Aorta (tissue), 5 donors: Measurements from ENCODE around the gene ING5. TPM values are rescaled to one million over a fixed set of nuclear protein-coding genes. Genes with fewer than 3 reads are reported as not detected.
"Not testable (repeated sequence)": the region's sequence is repeated elsewhere in the genome, so short reads cannot be mapped to it uniquely, and the experiment has no call there.

Source experiments
- ATAC-seq: fragments of 200-7000 bp; cut with Tn5 transposase; one replicate; pipeline ENCODE4 v1.9.1; 2022; ENCODE audit warnings: moderate library complexity; ENCODE audit not compliant: low FRiP score
- DNase-seq, 2 donors: peaks; one replicate each; pipeline ENCODE4 v3.0.0-alpha.2; 2020
- H3K27ac ChIP-seq, 2 donors: one replicate each; pipeline ENCODE4 v1.5.1; 2013; ENCODE audit warnings: low read length in 2 of 2, mild to moderate bottlenecking in 2 of 2, moderate library complexity in 2 of 2, control low read depth in 1 of 2, inconsistent platforms in 1 of 2, low read depth in 1 of 2
- H3K27me3 ChIP-seq, 2 donors: one replicate each; pipeline ENCODE4 v1.6.1; 2013; ENCODE audit warnings: control low read depth in 1 of 2, low read length in 1 of 2, mild to moderate bottlenecking in 1 of 2, moderate library complexity in 1 of 2; ENCODE audit not compliant: insufficient read depth in 2 of 2, control insufficient read depth in 1 of 2
- H3K36me3 ChIP-seq, 2 donors: one replicate each; pipeline ENCODE4 v1.6.1; 2013; ENCODE audit warnings: control low read depth in 1 of 2, low read length in 1 of 2, mild to moderate bottlenecking in 1 of 2; ENCODE audit not compliant: insufficient read depth in 2 of 2, control insufficient read depth in 1 of 2
- H3K4me1 ChIP-seq, 2 donors: one replicate each; pipeline ENCODE4 v1.6.1; 2013; ENCODE audit warnings: low read length in 2 of 2, control low read depth in 1 of 2, mild to moderate bottlenecking in 1 of 2, moderate library complexity in 1 of 2; ENCODE audit not compliant: insufficient read depth in 2 of 2, control insufficient read depth in 1 of 2
- H3K4me3 ChIP-seq, 2 donors: one replicate each; pipeline ENCODE4 v1.5.1; 2013; ENCODE audit warnings: low read length in 2 of 2, control low read depth in 1 of 2, mild to moderate bottlenecking in 1 of 2
- H3K9me3 ChIP-seq: one replicate; pipeline ENCODE4 v1.6.1; 2013; ENCODE audit warnings: mild to moderate bottlenecking, low read length; ENCODE audit not compliant: control insufficient read depth
- WGBS, 2 donors: extraction: QIAGEN DNeasy Blood & Tissue Kit; methylation state at CpG; one replicate each; pipeline ENCODE4 v1.1.7; 2013; 5-methylcytosine and 5-hydroxymethylcytosine counted together
- intact Hi-C, 2 donors: fragments of 100-400 bp; cut with DNase I; formaldehyde crosslinking; loops; one replicate each; pipeline versions ENCODE4 v1.14.2 to v1.15.0; 2022
- polyA plus RNA-seq, 2 donors: library from polyadenylated mRNA; stranded (reverse); fragments of 200-250 nt; gene quantifications; one replicate each; pipeline ENCODE4 v1.2.3, GENCODE V29; 2013
- total RNA-seq, 2 donors: library from RNA; stranded (reverse); fragmentation: NEBNext Ultra II Directional; extraction: Animal tissue kit (Norgen Biotek cat#: 25700); gene quantifications; one replicate each; pipeline ENCODE4 v1.2.1, GENCODE V29; 2021
- donor health status: healthy with polysubstance abuse.
- donor health status: Bipolar disorder and iron deficiency.
- donor health status: DM: no; HTN: no; CAD: no.
- donor health status: DM: no; HTN: no; CAD: no.
- donor health status: DM: yes; HTN: yes; CAD: no.

The ING5 gene
- total and polyA plus RNA-seq, 4 donors = 11.9 to 51.7 (median 31.2) TPM

DNA sequence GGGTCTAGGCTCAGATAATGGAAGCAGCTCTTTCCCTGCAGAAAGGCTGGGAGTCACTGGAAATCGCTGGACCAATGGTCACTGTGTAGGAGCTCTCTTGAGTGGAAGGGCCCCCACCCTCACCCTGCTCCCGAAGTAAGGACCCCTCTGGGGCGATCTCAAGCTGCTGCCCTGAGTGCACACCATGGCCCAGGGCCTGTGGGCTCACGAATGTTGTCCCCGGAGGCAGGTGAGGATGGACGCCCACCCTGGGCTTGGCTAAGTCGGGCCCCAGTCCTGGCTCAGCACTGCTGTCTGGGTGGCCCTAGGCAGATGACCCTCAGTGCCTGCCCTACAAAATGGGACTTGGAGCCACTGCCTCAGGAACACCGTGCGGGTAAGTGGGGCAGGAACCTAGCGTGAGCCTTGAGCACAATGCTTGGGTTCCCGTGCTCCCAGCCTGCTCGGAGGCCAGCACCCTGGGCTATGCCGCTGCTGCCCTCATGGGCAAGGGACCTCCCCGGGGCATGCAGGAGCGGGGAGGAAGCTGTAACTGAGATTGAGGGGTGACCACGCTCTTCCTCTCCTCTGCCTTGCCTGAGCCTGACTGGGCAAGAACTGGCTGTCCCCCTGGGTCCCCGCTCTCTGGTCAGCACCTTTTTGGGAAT, 36.3 kb downstream of the ING5 start:
- H3K27me3 ChIP-seq = peaks cover 0 to 2% of the 10 kb centered on the region in 2 donors
- intact Hi-C loops = loop anchor here in 1 of 2 donors (10.0 kb wide), 1 partner anchor 137 kb away; no protein-coding TSS in a partner anchor

GRCh38 chr2:241739177-241739576, 37.3 kb downstream of the ING5 start:
- WGBS, 2 donors = 92 to 94% methylated on average over 15 of the region's 15 CpGs
- no peak overlapping the region for H3K27ac ChIP-seq
- no peaks in the 10 kb centered on the region for H3K4me1 ChIP-seq
- H3K27me3 ChIP-seq = peaks cover 0 to 2% of the 10 kb centered on the region in 2 donors
- no peaks in the 10 kb centered on the region for H3K9me3 ChIP-seq
- intact Hi-C loops = loop anchor here in 1 of 2 donors (10.0 kb wide), 1 partner anchor 136 kb away; no protein-coding TSS in a partner anchor
- ATAC-seq (no peak), DNase-seq (no peak)
- no peak overlapping the region for H3K4me3 ChIP-seq
- H3K36me3 ChIP-seq = no peaks in the 10 kb centered on the region

More for the DNA sequence above, 36.3 kb downstream of the ING5 start:
- H3K27ac ChIP-seq = no peak overlapping the region
- DNase-seq (no peak), ATAC-seq (no peak)
- H3K36me3 ChIP-seq = no peaks in the 10 kb centered on the region
- H3K9me3 ChIP-seq = no peaks in the 10 kb centered on the region
- H3K4me1 ChIP-seq = no peaks in the 10 kb centered on the region
- WGBS, 2 donors = 95% methylated on average over 17 of the region's 17 CpGs
- no peak overlapping the region for H3K4me3 ChIP-seq

DNA sequence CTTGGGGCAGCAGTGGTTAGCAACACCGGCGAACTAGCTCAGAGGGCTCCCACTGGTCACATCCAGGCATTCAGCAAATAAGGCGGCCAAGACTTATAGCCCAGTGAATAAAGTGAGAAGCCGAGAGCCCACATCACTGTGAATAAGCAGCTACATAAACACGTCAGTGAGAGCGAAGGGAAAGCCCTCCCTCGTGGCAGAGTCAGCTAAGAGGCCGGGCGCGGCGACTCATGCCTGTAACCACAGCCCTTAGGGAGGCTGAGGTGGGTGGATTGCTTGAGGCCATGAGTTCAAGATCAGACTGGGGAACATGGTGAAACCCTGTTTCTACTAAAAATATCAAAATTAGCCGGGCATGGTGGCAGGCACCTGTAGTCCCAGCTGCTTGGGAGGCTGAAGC, 37.8 kb downstream of the ING5 start:
- H3K4me3 ChIP-seq = no peak overlapping the region
- H3K27ac ChIP-seq = no peak overlapping the region
- H3K27me3 ChIP-seq = no peaks in the 10 kb centered on the region
- ATAC-seq (no peak), DNase-seq (no peak)
- H3K36me3 ChIP-seq = no peaks in the 10 kb centered on the region
- no peaks in the 10 kb centered on the region for H3K4me1 ChIP-seq
- 92 to 94% methylated on average over 12 of the region's 12 CpGs for WGBS, 2 donors
- H3K9me3 ChIP-seq = no peaks in the 10 kb centered on the region
- intact Hi-C loops = loop anchor here in 1 of 2 donors (10.0 kb wide), 1 partner anchor 135 kb away; no protein-coding TSS in a partner anchor

DNA sequence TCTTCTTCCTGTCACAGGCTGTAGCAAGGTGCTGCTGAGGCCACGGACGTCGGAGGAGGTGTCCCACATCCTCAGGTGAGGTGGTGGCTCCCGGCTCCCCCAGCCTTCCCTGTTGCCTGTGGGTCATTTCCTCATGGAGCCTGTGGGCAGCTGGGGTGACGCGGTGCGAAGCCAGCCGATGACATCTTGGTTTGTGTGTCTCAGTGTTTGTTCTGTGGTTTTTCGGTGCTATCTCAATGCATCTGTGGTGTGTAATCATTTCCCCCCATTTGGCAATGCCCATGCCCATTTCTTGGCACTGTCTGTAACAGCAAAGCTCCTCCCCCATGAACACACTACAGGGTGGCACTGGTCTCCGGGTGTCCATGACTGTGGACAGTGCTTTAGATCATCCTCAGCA, 39.2 kb downstream of the ING5 start:
- peaks cover 0 to 2% of the 10 kb centered on the region in 2 donors for H3K36me3 ChIP-seq
- no peaks in the 10 kb centered on the region for H3K4me1 ChIP-seq
- DNase-seq (no peak), ATAC-seq (no peak)
- H3K27me3 ChIP-seq = no peaks in the 10 kb centered on the region
- no peaks in the 10 kb centered on the region for H3K9me3 ChIP-seq
- intact Hi-C loops = no loop called here
- WGBS, 2 donors = 79 to 81% methylated on average over 10 of the region's 10 CpGs
- H3K4me3 ChIP-seq = no peak overlapping the region
- no peak overlapping the region for H3K27ac ChIP-seq

DNA sequence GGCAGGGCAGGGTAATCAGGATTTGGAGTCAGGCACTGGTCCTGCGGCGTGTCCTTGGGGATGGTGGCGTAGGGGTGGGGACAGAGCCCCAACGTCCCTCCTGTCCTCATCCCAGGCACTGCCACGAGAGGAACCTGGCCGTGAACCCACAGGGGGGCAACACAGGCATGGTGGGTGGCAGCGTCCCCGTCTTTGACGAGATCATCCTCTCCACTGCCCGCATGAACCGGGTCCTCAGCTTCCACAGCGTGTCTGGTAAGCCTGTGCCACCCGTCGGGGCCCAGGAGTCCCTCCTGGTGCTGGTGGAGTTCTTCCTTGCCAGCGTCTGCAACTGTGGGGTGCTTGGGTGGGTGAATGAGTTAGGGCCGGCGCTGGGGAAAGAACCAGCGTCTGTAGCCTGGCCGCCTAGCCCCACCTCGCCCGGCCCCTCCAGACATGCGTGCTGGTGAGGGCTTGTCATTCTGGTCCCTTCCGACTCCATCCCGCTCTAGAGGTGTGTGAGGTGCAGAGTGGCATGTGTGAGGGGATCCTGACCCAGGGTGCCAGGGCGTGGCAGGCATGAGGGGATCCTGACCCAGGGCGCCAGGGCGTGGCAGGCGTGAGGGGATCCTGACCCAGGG, 40.6 kb downstream of the ING5 start:
- no peak for DNase-seq
- H3K4me3 ChIP-seq = no peak overlapping the region
- ATAC-seq = no peak
- no peaks in the 10 kb centered on the region for H3K27me3 ChIP-seq
- H3K4me1 ChIP-seq = no peaks in the 10 kb centered on the region
- H3K36me3 ChIP-seq = peaks cover 0 to 2% of the 10 kb centered on the region in 2 donors
- H3K27ac ChIP-seq = no peak overlapping the region
- intact Hi-C loops = no loop called here
- no peaks in the 10 kb centered on the region for H3K9me3 ChIP-seq
- 95% methylated on average over 28 of the region's 28 CpGs for WGBS, 2 donors

GRCh38 chr2:241743008-241743407, 41.2 kb downstream of the ING5 start:
- DNase-seq, ATAC-seq, H3K4me1 ChIP-seq, H3K4me3 ChIP-seq, H3K9me3 ChIP-seq, H3K27ac ChIP-seq, intact Hi-C loops, H3K27me3 ChIP-seq, H3K36me3 ChIP-seq: not testable (repeated sequence)
- WGBS, 2 donors = 93 to 96% methylated on average over 13 to 15 of the region's 15 CpGs

DNA sequence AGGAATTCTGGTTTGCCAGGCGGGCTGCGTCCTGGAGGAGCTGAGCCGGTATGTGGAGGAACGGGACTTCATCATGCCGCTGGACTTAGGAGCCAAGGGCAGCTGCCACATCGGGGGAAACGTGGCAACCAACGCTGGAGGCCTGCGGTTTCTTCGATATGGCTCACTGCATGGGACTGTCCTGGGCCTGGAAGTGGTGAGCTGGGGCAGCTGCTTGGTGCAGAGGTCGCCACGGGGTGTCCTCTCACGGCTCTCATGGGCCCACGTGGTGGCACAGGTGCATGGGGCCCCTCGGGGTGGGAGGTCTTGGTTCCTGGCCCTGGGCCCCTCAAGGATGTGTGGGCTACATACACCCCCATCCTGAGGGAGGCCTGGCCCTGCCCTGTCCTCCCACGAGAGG, 41.8 kb downstream of the ING5 start:
- DNase-seq (no peak), ATAC-seq (no peak)
- 92% methylated on average over 16 of the region's 16 CpGs for WGBS, 2 donors
- peaks cover 0 to 2% of the 10 kb centered on the region in 2 donors for H3K36me3 ChIP-seq
- H3K4me1 ChIP-seq = no peaks in the 10 kb centered on the region
- H3K4me3 ChIP-seq = no peak overlapping the region
- no peak overlapping the region for H3K27ac ChIP-seq
- H3K27me3 ChIP-seq = no peaks in the 10 kb centered on the region
- no peaks in the 10 kb centered on the region for H3K9me3 ChIP-seq
- intact Hi-C loops = no loop called here

GRCh38 chr2:241744028-241744754, 42.4 kb downstream of the ING5 start:
- Histone ChIP-seq H3K4me3 (no peak overlapping the region), H3K27ac (no peak overlapping the region), H3K9me3 (no peaks in the 10 kb centered on the region), H3K4me1 (no peaks in the 10 kb centered on the region), H3K27me3 (no peaks in the 10 kb centered on the region), H3K36me3 (peaks cover 0 to 3% of the 10 kb centered on the region in 2 donors)
- intact Hi-C loops = no loop called here
- 93% methylated on average over 24 of the region's 24 CpGs for WGBS, 2 donors
- ATAC-seq (peak; percentile 27), DNase-seq (no peak)
